GM23338 (cell line): Measurements from ENCODE around the gene TOMM20L. TPM values are rescaled to one million over a fixed set of nuclear protein-coding genes. Genes with fewer than 3 reads are reported as not detected.

Source experiments
- ATAC-seq: fragments of 200-7000 bp; cut with Tn5 transposase; 3 replicates; pipeline ENCODE4 v1.9.1; 2020
- DNase-seq: peaks from one replicate; pipeline ENCODE4 v3.0.0-alpha.2; 2015; ENCODE audit warnings: low spot score
- H2AFZ ChIP-seq: fragments of 200-600 bp; sonication (generic); 2 replicates; pipeline ENCODE4 v1.8.0; 2016; ENCODE audit warnings: antibody characterized with exemption, mild to moderate bottlenecking, moderate library complexity
- H3F3A ChIP-seq: fragments of 200-600 bp; sonication (generic); replicated peaks from 2 replicates; pipeline ENCODE4 v1.8.0; 2017; ENCODE audit warnings: antibody characterized with exemption, mixed run types, low read depth
- H3K27ac ChIP-seq: fragments of 200-600 bp; sonication (generic); 2 replicates; pipeline ENCODE4 v1.6.1; 2016; ENCODE audit warnings: low read depth
- H3K27me3 ChIP-seq: fragments of 200-600 bp; sonication (generic); 2 replicates; pipeline ENCODE4 v1.8.0; 2016; ENCODE audit warnings: mild to moderate bottlenecking, mixed run types, moderate library complexity; ENCODE audit not compliant: insufficient read depth
- H3K36me3 ChIP-seq: fragments of 200-600 bp; sonication (generic); 2 replicates; pipeline ENCODE4 v1.8.0; 2016; ENCODE audit warnings: mild to moderate bottlenecking; ENCODE audit not compliant: insufficient read depth
- H3K4me1 ChIP-seq: fragments of 200-600 bp; sonication (generic); 2 replicates; pipeline ENCODE4 v1.8.0; 2016; ENCODE audit warnings: mild to moderate bottlenecking, moderate library complexity; ENCODE audit not compliant: insufficient read depth
- H3K4me2 ChIP-seq: fragments of 200-600 bp; sonication (generic); 2 replicates; pipeline ENCODE4 v1.7.1; 2017; ENCODE audit warnings: mixed run types
- H3K4me3 ChIP-seq: fragments of 200-600 bp; sonication (generic); 2 replicates; pipeline ENCODE4 v1.6.1; 2016; ENCODE audit warnings: mixed run types
- H3K79me2 ChIP-seq: fragments of 200-600 bp; sonication (generic); replicated peaks from 2 replicates; pipeline ENCODE4 v1.8.0; 2017; ENCODE audit warnings: mild to moderate bottlenecking; ENCODE audit not compliant: insufficient read depth
- H3K9me2 ChIP-seq: fragments of 200-600 bp; sonication (generic); 2 replicates; pipeline ENCODE4 v1.8.0; 2017; ENCODE audit not compliant: insufficient read depth
- H4K20me1 ChIP-seq: fragments of 200-600 bp; sonication (generic); replicated peaks from 2 replicates; pipeline ENCODE4 v1.8.0; 2017; ENCODE audit warnings: mild to moderate bottlenecking; ENCODE audit not compliant: insufficient read depth
- H3K27ac Mint-ChIP-seq: 2 replicates; pipeline ENCODE4 v1.8.0; 2020; ENCODE audit warnings: inconsistent platforms, mild to moderate bottlenecking, moderate library complexity, mixed read lengths
- H3K27me3 Mint-ChIP-seq: 3 replicates; pipeline ENCODE4 v1.8.0; 2022; ENCODE audit warnings: low read depth, mild to moderate bottlenecking, moderate library complexity, mixed read lengths, inconsistent platforms; ENCODE audit not compliant: insufficient read depth, poor library complexity
- H3K36me3 Mint-ChIP-seq: 3 replicates; pipeline ENCODE4 v1.8.0; 2021; ENCODE audit warnings: low read depth, mild to moderate bottlenecking, inconsistent platforms, moderate library complexity, mixed read lengths
- H3K4me1 Mint-ChIP-seq: 3 replicates; pipeline ENCODE4 v1.8.0; 2020; ENCODE audit warnings: mild to moderate bottlenecking, inconsistent platforms, mixed read lengths
- H3K4me3 Mint-ChIP-seq: 3 replicates; pipeline ENCODE4 v1.8.0; 2021; ENCODE audit warnings: moderate library complexity, mild to moderate bottlenecking, inconsistent platforms, mixed read lengths
- H3K9me3 Mint-ChIP-seq: 3 replicates; pipeline ENCODE4 v1.8.0; 2020; ENCODE audit warnings: moderate library complexity, mild to moderate bottlenecking, inconsistent platforms, mixed read lengths
- CREB1 ChIP-seq: fragments of 250-450 bp; sonication (Bioruptor Pico); IDR thresholded peaks from 2 replicates; pipeline ENCODE4 v1.5.0; 2020; ENCODE audit warnings: low read depth, mild to moderate bottlenecking, moderate library complexity
- EZH2 ChIP-seq: fragments of 200-600 bp; sonication (generic); IDR thresholded peaks from one replicate; pipeline ENCODE4 v1.8.0; 2017; ENCODE audit warnings: antibody characterized with exemption, mild to moderate bottlenecking, low read depth; ENCODE audit not compliant: unreplicated experiment
- EZH2phosphoT487 ChIP-seq: fragments of 200-600 bp; sonication (generic); IDR thresholded peaks from one replicate; pipeline ENCODE4 v1.8.1; 2018; ENCODE audit warnings: antibody characterized with exemption; ENCODE audit not compliant: unreplicated experiment
- JUNB ChIP-seq: IDR thresholded peaks from one replicate; pipeline ENCODE4 v1.6.1; 2016; ENCODE audit warnings: antibody characterized with exemption; ENCODE audit not compliant: unreplicated experiment
- NANOG ChIP-seq: IDR thresholded peaks from 2 replicates; pipeline ENCODE4 v1.6.1; 2016; ENCODE audit warnings: antibody characterized with exemption, borderline replicate concordance
- POLR2AphosphoS5 ChIP-seq: IDR thresholded peaks from 2 replicates; pipeline ENCODE4 v1.6.1; 2016; ENCODE audit warnings: antibody characterized with exemption, low read depth
- STAT1 ChIP-seq: IDR thresholded peaks from one replicate; pipeline ENCODE4 v1.6.1; 2016; ENCODE audit warnings: antibody characterized with exemption; ENCODE audit not compliant: unreplicated experiment
- ZNF114 ChIP-seq: fragments of 250-450 bp; sonication (Bioruptor Pico); IDR thresholded peaks from 2 replicates; pipeline ENCODE4 v1.5.0; 2020; ENCODE audit warnings: mild to moderate bottlenecking, moderate library complexity
- ZNF331 ChIP-seq: fragments of 250-450 bp; sonication (Bioruptor Pico); IDR thresholded peaks from 2 replicates; pipeline ENCODE4 v1.5.0; 2020; ENCODE audit warnings: low read depth, mild to moderate bottlenecking, moderate library complexity
- ZNF462 ChIP-seq: fragments of 250-450 bp; sonication (Bioruptor Pico); IDR thresholded peaks from 2 replicates; pipeline ENCODE4 v1.5.0; 2020; ENCODE audit warnings: mild to moderate bottlenecking, moderate library complexity
- polyA plus RNA-seq: library from polyadenylated mRNA; unstranded; fragments of >200 nt; fragmentation: Nextera tagmentation; extraction: Ambion mirVana; gene quantifications from 2 replicates; pipeline ENCODE4 v1.2.1, GENCODE V29; 2016
- total RNA-seq: library from RNA; depleted of rRNA; stranded (reverse); fragments of >200 nt; shearing (Covaris generic); gene quantifications from 2 replicates; pipeline ENCODE4 v1.2.3, GENCODE V29; 2014
- TF ChIP-seq, protein P1 (sequence below): IDR thresholded peaks from 2 replicates; pipeline ENCODE4 v1.6.1; 2016; ENCODE audit warnings: antibody characterized with exemption
- TF ChIP-seq, protein P2 (sequence below): IDR thresholded peaks from one replicate; pipeline ENCODE4 v1.6.1; 2018; ENCODE audit warnings: antibody characterized with exemption; ENCODE audit not compliant: unreplicated experiment
- TF ChIP-seq, protein P3 (sequence below), 2 experiments: fragments of 200-600 bp in 1 of 2; sonication (generic) in 1 of 2; conservative IDR thresholded peaks; 2 replicates each; pipeline versions ENCODE4 v1.5.1 to v1.6.1; 2016 to 2017; ENCODE audit warnings: antibody characterized with exemption in 2 of 2, low read depth in 2 of 2, mild to moderate bottlenecking in 2 of 2, moderate library complexity in 1 of 2

Gene TOMM20L
- total and polyA plus RNA-seq, 2 experiments from 2014 or later = not detected

DNA sequence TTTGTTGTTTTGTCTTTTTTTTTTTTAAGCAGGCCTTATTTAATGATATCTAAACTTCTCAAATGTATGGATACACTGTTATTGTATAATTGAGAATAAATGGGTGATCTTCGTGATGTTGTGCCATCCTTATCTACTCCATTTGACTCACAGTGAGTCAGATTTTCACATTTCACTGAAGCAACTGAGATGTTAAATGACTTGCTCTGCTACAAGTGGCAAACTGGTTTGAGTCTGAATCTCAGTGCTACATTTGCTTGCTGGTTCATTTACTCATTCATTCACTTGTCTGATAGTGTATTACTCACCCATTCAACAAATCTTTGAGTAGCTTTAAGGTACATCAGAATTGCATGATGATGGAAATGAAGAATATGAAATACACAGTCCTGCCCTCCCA is 34.4 kb downstream of the TOMM20L start:
- DNase-seq (no peak), ATAC-seq (no peak)
- no peak overlapping the region for H3K4me2 ChIP-seq
- H3K4me3 ChIP-seq = no peak overlapping the region
- no peaks in the 10 kb centered on the region for H3K27me3 ChIP-seq
- H3K36me3 ChIP-seq = no peaks in the 10 kb centered on the region; the same call in 1 of the 2 replicates
- Mint-ChIP-seq H3K4me1 (peaks cover 7% of the 10 kb centered on the region), H3K4me3 (no peak overlapping the region), H3K27ac (no peak overlapping the region), H3K36me3 (peaks cover 14% of the 10 kb centered on the region), H3K27me3 (peaks cover 14% of the 10 kb centered on the region), H3K9me3 (no peaks in the 10 kb centered on the region)
- no peaks in the 10 kb centered on the region for H3F3A ChIP-seq
- H3K79me2 ChIP-seq = peaks cover 28% of the 10 kb centered on the region
- TF ChIP-seq, protein P1, sequence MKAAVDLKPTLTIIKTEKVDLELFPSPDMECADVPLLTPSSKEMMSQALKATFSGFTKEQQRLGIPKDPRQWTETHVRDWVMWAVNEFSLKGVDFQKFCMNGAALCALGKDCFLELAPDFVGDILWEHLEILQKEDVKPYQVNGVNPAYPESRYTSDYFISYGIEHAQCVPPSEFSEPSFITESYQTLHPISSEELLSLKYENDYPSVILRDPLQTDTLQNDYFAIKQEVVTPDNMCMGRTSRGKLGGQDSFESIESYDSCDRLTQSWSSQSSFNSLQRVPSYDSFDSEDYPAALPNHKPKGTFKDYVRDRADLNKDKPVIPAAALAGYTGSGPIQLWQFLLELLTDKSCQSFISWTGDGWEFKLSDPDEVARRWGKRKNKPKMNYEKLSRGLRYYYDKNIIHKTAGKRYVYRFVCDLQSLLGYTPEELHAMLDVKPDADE = no peak
- TF ChIP-seq NANOG (no peak), STAT1 (no peak), ZNF331 (CRISPR knock-in tag) (no peak), EZH2 (no peak), ZNF114 (no peak), EZH2phosphoT487 (no peak), CREB1 (CRISPR knock-in tag) (no peak), POLR2AphosphoS5 (no peak), ZNF462 (CRISPR knock-in tag) (no peak), JUNB (no peak)
- TF ChIP-seq, protein P2, sequence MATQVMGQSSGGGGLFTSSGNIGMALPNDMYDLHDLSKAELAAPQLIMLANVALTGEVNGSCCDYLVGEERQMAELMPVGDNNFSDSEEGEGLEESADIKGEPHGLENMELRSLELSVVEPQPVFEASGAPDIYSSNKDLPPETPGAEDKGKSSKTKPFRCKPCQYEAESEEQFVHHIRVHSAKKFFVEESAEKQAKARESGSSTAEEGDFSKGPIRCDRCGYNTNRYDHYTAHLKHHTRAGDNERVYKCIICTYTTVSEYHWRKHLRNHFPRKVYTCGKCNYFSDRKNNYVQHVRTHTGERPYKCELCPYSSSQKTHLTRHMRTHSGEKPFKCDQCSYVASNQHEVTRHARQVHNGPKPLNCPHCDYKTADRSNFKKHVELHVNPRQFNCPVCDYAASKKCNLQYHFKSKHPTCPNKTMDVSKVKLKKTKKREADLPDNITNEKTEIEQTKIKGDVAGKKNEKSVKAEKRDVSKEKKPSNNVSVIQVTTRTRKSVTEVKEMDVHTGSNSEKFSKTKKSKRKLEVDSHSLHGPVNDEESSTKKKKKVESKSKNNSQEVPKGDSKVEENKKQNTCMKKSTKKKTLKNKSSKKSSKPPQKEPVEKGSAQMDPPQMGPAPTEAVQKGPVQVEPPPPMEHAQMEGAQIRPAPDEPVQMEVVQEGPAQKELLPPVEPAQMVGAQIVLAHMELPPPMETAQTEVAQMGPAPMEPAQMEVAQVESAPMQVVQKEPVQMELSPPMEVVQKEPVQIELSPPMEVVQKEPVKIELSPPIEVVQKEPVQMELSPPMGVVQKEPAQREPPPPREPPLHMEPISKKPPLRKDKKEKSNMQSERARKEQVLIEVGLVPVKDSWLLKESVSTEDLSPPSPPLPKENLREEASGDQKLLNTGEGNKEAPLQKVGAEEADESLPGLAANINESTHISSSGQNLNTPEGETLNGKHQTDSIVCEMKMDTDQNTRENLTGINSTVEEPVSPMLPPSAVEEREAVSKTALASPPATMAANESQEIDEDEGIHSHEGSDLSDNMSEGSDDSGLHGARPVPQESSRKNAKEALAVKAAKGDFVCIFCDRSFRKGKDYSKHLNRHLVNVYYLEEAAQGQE = no peak
- TF ChIP-seq, protein P3, sequence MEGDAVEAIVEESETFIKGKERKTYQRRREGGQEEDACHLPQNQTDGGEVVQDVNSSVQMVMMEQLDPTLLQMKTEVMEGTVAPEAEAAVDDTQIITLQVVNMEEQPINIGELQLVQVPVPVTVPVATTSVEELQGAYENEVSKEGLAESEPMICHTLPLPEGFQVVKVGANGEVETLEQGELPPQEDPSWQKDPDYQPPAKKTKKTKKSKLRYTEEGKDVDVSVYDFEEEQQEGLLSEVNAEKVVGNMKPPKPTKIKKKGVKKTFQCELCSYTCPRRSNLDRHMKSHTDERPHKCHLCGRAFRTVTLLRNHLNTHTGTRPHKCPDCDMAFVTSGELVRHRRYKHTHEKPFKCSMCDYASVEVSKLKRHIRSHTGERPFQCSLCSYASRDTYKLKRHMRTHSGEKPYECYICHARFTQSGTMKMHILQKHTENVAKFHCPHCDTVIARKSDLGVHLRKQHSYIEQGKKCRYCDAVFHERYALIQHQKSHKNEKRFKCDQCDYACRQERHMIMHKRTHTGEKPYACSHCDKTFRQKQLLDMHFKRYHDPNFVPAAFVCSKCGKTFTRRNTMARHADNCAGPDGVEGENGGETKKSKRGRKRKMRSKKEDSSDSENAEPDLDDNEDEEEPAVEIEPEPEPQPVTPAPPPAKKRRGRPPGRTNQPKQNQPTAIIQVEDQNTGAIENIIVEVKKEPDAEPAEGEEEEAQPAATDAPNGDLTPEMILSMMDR (conservative IDR thresholded peaks at IDR 0.05; ENCODE audit: low read depth in 2 of 2) = no peak
- H4K20me1 ChIP-seq = no peaks in the 10 kb centered on the region
- no peak overlapping the region for H2AFZ ChIP-seq
- peaks cover 9% of the 10 kb centered on the region for H3K4me1 ChIP-seq
- no peaks in the 10 kb centered on the region for H3K9me2 ChIP-seq
- no peak overlapping the region for H3K27ac ChIP-seq
